ENCODE data around the gene CGN. TPM values are rescaled to one million over a fixed set of nuclear protein-coding genes. Genes with fewer than 3 reads are reported as not detected.

The CGN gene
- total RNA-seq, 1 donor from 2014 or later: not detected

GRCh38 chr1:151584278-151584677, 73.1 kb downstream of the CGN start:
- Histone ChIP-seq H3K4me1 (no peaks in the 10 kb centered on the region), H3K4me3 (no peak overlapping the region), H3K27me3 (no peaks in the 10 kb centered on the region), H3K36me3 (peaks cover 5 to 28% of the 10 kb centered on the region in 2 donors), H3K27ac (no peak overlapping the region), H3K9me3 (no peaks in the 10 kb centered on the region)
- DNase-seq (ENCODE audit: low spot score in 2 of 2): no peak
- no peak for TF ChIP-seq CTCF (IDR thresholded peaks at IDR 0.05)
- intact Hi-C loops (cut with DNase I): no loop called here

GRCh38 chr1:151584780-151585179, 73.6 kb downstream of the CGN start:
- peak in 1 of 2 donors; percentile 18 for DNase-seq (ENCODE audit: low spot score in 2 of 2)
- Histone ChIP-seq H3K4me3 (no peak overlapping the region), H3K27ac (no peak overlapping the region), H3K4me1 (no peaks in the 10 kb centered on the region), H3K36me3 (peaks cover 2 to 23% of the 10 kb centered on the region in 2 donors), H3K9me3 (no peaks in the 10 kb centered on the region), H3K27me3 (no peaks in the 10 kb centered on the region)
- intact Hi-C loops (cut with DNase I): no loop called here
- TF ChIP-seq CTCF (IDR thresholded peaks at IDR 0.05): no peak

GRCh38 chr1:151585622-151586021, 74.4 kb downstream of the CGN start:
- Histone ChIP-seq H3K4me1 (no peaks in the 10 kb centered on the region), H3K36me3 (peaks cover 0 to 16% of the 10 kb centered on the region in 2 donors), H3K9me3 (no peaks in the 10 kb centered on the region), H3K27me3 (no peaks in the 10 kb centered on the region), H3K27ac (no peak overlapping the region), H3K4me3 (no peak overlapping the region)
- intact Hi-C loops (cut with DNase I): no loop called here
- DNase-seq (ENCODE audit: low spot score in 2 of 2): peak in 1 of 2 donors; percentile 22
- TF ChIP-seq CTCF (IDR thresholded peaks at IDR 0.05): no peak

Other genes with a start within 250 kb of the CGN start
- 67.9 TPM for gene ZNF687, start 229.1 kb upstream of the CGN start, total RNA-seq
- 94.8 TPM for gene PI4KB, start 184.0 kb upstream of the CGN start, total RNA-seq
- gene RFX5, start 164.1 kb upstream of the CGN start, total RNA-seq: 8.4 TPM
- gene SELENBP1, start 138.7 kb upstream of the CGN start, total RNA-seq: 102 TPM
- 320 TPM for gene PSMB4, start 111.8 kb upstream of the CGN start, total RNA-seq
- 18.1 TPM for gene POGZ, start 51.9 kb upstream of the CGN start, total RNA-seq
- gene TUFT1, start 28.9 kb downstream of the CGN start, total RNA-seq: 2.3 TPM
- gene SNX27, start 100.7 kb downstream of the CGN start, total RNA-seq: 13.0 TPM
- not detected for gene CELF3, start 205.4 kb downstream of the CGN start, total RNA-seq
- gene RIIAD1, start 210.1 kb downstream of the CGN start, total RNA-seq: not detected

Measured in ascending aorta (tissue), 2 donors.